KMS-11 (cell line): ENCODE results near the gene NR2F1-AS1.

Source experiments
- H2AFZ ChIP-seq: fragments of 200-600 bp; sonication (generic); 2 replicates; pipeline ENCODE4 v1.6.1; 2016; ENCODE audit warnings: antibody characterized with exemption, mixed run types, low read depth
- H3K27ac ChIP-seq: fragments of 200-600 bp; sonication (generic); 2 replicates; pipeline ENCODE4 v1.6.1; 2016; ENCODE audit warnings: mild to moderate bottlenecking, mixed run types
- H3K27me3 ChIP-seq: fragments of 200-600 bp; sonication (generic); 2 replicates; pipeline ENCODE4 v1.6.1; 2017; ENCODE audit warnings: mild to moderate bottlenecking, low read depth, mixed run types, moderate library complexity; ENCODE audit not compliant: insufficient read depth
- H3K36me3 ChIP-seq: fragments of 200-600 bp; sonication (generic); 2 replicates; pipeline ENCODE4 v1.6.1; 2017; ENCODE audit warnings: mild to moderate bottlenecking, mixed run types; ENCODE audit not compliant: insufficient read depth
- H3K4me1 ChIP-seq: fragments of 200-600 bp; sonication (generic); 2 replicates; pipeline ENCODE4 v1.6.1; 2016; ENCODE audit warnings: mild to moderate bottlenecking, low read depth, mixed run types; ENCODE audit not compliant: poor library complexity, severe bottlenecking
- H3K4me2 ChIP-seq: fragments of 200-600 bp; sonication (generic); 2 replicates; pipeline ENCODE4 v1.7.0; 2016; ENCODE audit warnings: mild to moderate bottlenecking, mixed run types
- H3K4me3 ChIP-seq: fragments of 200-600 bp; sonication (generic); IDR thresholded peaks from 2 replicates; pipeline ENCODE4 v1.6.1; 2017; ENCODE audit warnings: low read depth, low read length, mixed read lengths; ENCODE audit not compliant: insufficient read depth
- H3K79me2 ChIP-seq: fragments of 200-600 bp; sonication (generic); 2 replicates; pipeline ENCODE4 v1.6.1; 2016; ENCODE audit warnings: low read depth, mixed run types; ENCODE audit not compliant: insufficient read depth
- H3K9ac ChIP-seq: fragments of 200-600 bp; sonication (generic); 2 replicates; pipeline ENCODE4 v1.6.1; 2016; ENCODE audit warnings: mild to moderate bottlenecking, mixed run types
- H4K20me1 ChIP-seq: fragments of 200-600 bp; sonication (generic); 2 replicates; pipeline ENCODE4 v1.6.1; 2016; ENCODE audit warnings: mild to moderate bottlenecking, mixed run types; ENCODE audit not compliant: insufficient read depth
- CTCF ChIP-seq: fragments of 200-600 bp; sonication (generic); conservative IDR thresholded peaks from 2 replicates; pipeline ENCODE4 v1.6.1; 2017; ENCODE audit warnings: low read depth, mild to moderate bottlenecking, antibody characterized with exemption, low read length, moderate library complexity, mixed read lengths

NR2F1-AS1 gene

GRCh38 chr5:93586736-93587596 lies 5.9 kb upstream of the NR2F1-AS1 start:
- no peak overlapping the region for H3K27ac ChIP-seq
- no peak overlapping the region for H3K4me3 ChIP-seq
- H3K36me3 ChIP-seq: no peaks in the 10 kb centered on the region
- peaks cover 7% of the 10 kb centered on the region for H3K27me3 ChIP-seq
- no peak overlapping the region for H2AFZ ChIP-seq
- no peaks in the 10 kb centered on the region for H4K20me1 ChIP-seq
- peaks cover 13% of the 10 kb centered on the region for H3K4me1 ChIP-seq
- H3K79me2 ChIP-seq: no peaks in the 10 kb centered on the region
- H3K4me2 ChIP-seq: no peak overlapping the region
- H3K9ac ChIP-seq: no peak overlapping the region
- no peak for TF ChIP-seq CTCF

GRCh38 chr5:93585767-93586385 lies 4.9 kb upstream of the NR2F1-AS1 start:
- no peaks in the 10 kb centered on the region for H4K20me1 ChIP-seq
- H3K9ac ChIP-seq: no peak overlapping the region
- peak overlapping the region; percentile 62; the same call in 1 of the 2 replicates for H2AFZ ChIP-seq
- H3K4me3 ChIP-seq: no peak overlapping the region
- H3K27ac ChIP-seq: no peak overlapping the region
- H3K4me1 ChIP-seq: peaks cover 13% of the 10 kb centered on the region
- no peaks in the 10 kb centered on the region for H3K79me2 ChIP-seq
- H3K27me3 ChIP-seq: peaks cover 7% of the 10 kb centered on the region
- peak overlapping the region; percentile 84 for H3K4me2 ChIP-seq
- no peaks in the 10 kb centered on the region for H3K36me3 ChIP-seq
- TF ChIP-seq CTCF: no peak

GRCh38 chr5:93585041-93585766 lies 4.2 kb upstream of the NR2F1-AS1 start:
- Histone ChIP-seq H3K36me3 (no peaks in the 10 kb centered on the region), H3K27ac (no peak overlapping the region), H2AFZ (peak overlapping the region; percentile 75; the same call in 1 of the 2 replicates), H4K20me1 (no peaks in the 10 kb centered on the region), H3K27me3 (peaks cover 7% of the 10 kb centered on the region), H3K4me1 (peaks cover 13% of the 10 kb centered on the region), H3K79me2 (no peaks in the 10 kb centered on the region), H3K4me3 (no peak overlapping the region), H3K4me2 (peak overlapping the region; percentile 84), H3K9ac (peak overlapping the region; percentile 31; the same call in 1 of the 2 replicates)
- no peak for TF ChIP-seq CTCF

GRCh38 chr5:93584596-93585040 lies 3.6 kb upstream of the NR2F1-AS1 start:
- no peak overlapping the region for H3K4me3 ChIP-seq
- H3K27me3 ChIP-seq: peaks cover 7% of the 10 kb centered on the region
- H2AFZ ChIP-seq: peak overlapping the region; percentile 56; the same call in 1 of the 2 replicates
- H3K9ac ChIP-seq: no peak overlapping the region; the same call in 1 of the 2 replicates
- no peaks in the 10 kb centered on the region for H3K79me2 ChIP-seq
- H3K36me3 ChIP-seq: no peaks in the 10 kb centered on the region
- H4K20me1 ChIP-seq: no peaks in the 10 kb centered on the region
- H3K4me2 ChIP-seq: no peak overlapping the region
- no peak for TF ChIP-seq CTCF
- H3K4me1 ChIP-seq: peaks cover 13% of the 10 kb centered on the region
- no peak overlapping the region for H3K27ac ChIP-seq
